Loucy (cell line): ENCODE measurements around the gene ACTA1.

Experiments used
- H2AFZ ChIP-seq: fragments of 200-600 bp; sonication (generic); 2 replicates; pipeline ENCODE4 v1.6.0; 2016; ENCODE audit warnings: antibody characterized with exemption, mild to moderate bottlenecking, low read length, moderate library complexity
- H3F3A ChIP-seq: fragments of 200-600 bp; 2 replicates; pipeline ENCODE4 v1.6.0; 2016; ENCODE audit warnings: antibody characterized with exemption, low read depth, mild to moderate bottlenecking
- H3K27me3 ChIP-seq: fragments of 200-600 bp; sonication (generic); 2 replicates; pipeline ENCODE4 v1.6.1; 2014; ENCODE audit warnings: low read length, mild to moderate bottlenecking; ENCODE audit not compliant: insufficient read depth, poor library complexity, severe bottlenecking
- H3K36me3 ChIP-seq: fragments of 200-600 bp; sonication (generic); 2 replicates; pipeline ENCODE4 v1.6.1; 2016; ENCODE audit warnings: low read length; ENCODE audit not compliant: insufficient read depth
- H3K4me1 ChIP-seq: fragments of 200-600 bp; sonication (generic); 2 replicates; pipeline ENCODE4 v1.5.1; 2014; ENCODE audit warnings: low read length, mild to moderate bottlenecking; ENCODE audit not compliant: insufficient read depth, poor library complexity, severe bottlenecking
- H3K4me2 ChIP-seq: fragments of 200-600 bp; sonication (generic); 2 replicates; pipeline ENCODE4 v1.6.0; 2014; ENCODE audit warnings: antibody characterized with exemption, low read length, low read depth, mild to moderate bottlenecking; ENCODE audit not compliant: poor library complexity, severe bottlenecking
- H3K4me3 ChIP-seq: fragments of 200-600 bp; sonication (generic); 2 replicates; pipeline ENCODE4 v1.5.1; 2014; ENCODE audit warnings: low read length, mild to moderate bottlenecking, mixed read lengths; ENCODE audit not compliant: poor library complexity, severe bottlenecking
- H3K79me2 ChIP-seq: fragments of 200-600 bp; sonication (generic); 2 replicates; pipeline ENCODE4 v1.6.1; 2014; ENCODE audit warnings: low read length; ENCODE audit not compliant: insufficient read depth
- H3K9ac ChIP-seq: fragments of 200-600 bp; sonication (generic); 2 replicates; pipeline ENCODE4 v1.6.0; 2014; ENCODE audit warnings: mild to moderate bottlenecking, low read depth, low read length, moderate library complexity; ENCODE audit not compliant: poor library complexity, severe bottlenecking
- H3K9me2 ChIP-seq: fragments of 200-600 bp; sonication (generic); replicated peaks from 2 replicates; pipeline ENCODE4 v1.6.1; 2016; ENCODE audit warnings: low read depth, low read length, mixed read lengths
- H3K9me3 ChIP-seq: fragments of 200-600 bp; sonication (generic); 2 replicates; pipeline ENCODE4 v1.6.1; 2014; ENCODE audit warnings: mild to moderate bottlenecking, antibody characterized with exemption, low read length, low read depth; ENCODE audit not compliant: insufficient read depth
- H4K20me1 ChIP-seq: fragments of 200-600 bp; sonication (generic); 2 replicates; pipeline ENCODE4 v1.6.0; 2014; ENCODE audit warnings: antibody characterized with exemption, low read length, mild to moderate bottlenecking; ENCODE audit not compliant: insufficient read depth, poor library complexity, severe bottlenecking
- CTCF ChIP-seq: fragments of 200-600 bp; sonication (generic); conservative IDR thresholded peaks from 2 replicates; pipeline ENCODE4 v1.5.1; 2014; ENCODE audit warnings: mild to moderate bottlenecking, antibody characterized with exemption, low read length
- EZH2phosphoT487 ChIP-seq: fragments of 200-600 bp; IDR thresholded peaks from 2 replicates; pipeline ENCODE4 v1.6.1; 2018; ENCODE audit warnings: antibody characterized with exemption, mild to moderate bottlenecking, moderate library complexity, borderline replicate concordance

The ACTA1 gene

DNA sequence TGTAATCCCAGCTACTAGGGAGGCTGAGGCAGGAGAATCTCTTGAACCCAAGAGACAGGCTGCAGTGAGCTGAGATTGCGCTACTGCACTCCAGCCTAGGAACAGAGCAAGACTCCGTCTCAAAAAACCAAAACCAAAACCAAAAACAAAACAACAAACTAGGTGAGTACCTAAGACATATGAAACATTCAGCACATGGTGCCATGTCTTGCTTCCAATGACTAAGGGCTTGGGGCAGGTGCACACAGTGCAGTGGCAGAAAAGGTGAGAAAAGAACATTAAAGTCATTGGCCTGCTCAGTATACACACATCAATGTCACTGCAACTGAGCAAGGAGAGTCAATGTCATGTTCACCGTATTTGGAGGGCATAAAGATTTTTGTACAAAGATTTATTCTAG lies 4.1 kb upstream of the ACTA1 start:
- no peaks in the 10 kb centered on the region for H3K4me1 ChIP-seq
- peaks cover 21% of the 10 kb centered on the region; the same call in 1 of the 2 replicates for H3K36me3 ChIP-seq
- H3K4me2 ChIP-seq: no peak overlapping the region
- H3F3A ChIP-seq: no peaks in the 10 kb centered on the region
- H3K9ac ChIP-seq: no peak overlapping the region
- H3K79me2 ChIP-seq: no peaks in the 10 kb centered on the region
- H4K20me1 ChIP-seq: no peaks in the 10 kb centered on the region
- TF ChIP-seq CTCF (no peak), EZH2phosphoT487 (no peak)
- no peaks in the 10 kb centered on the region for H3K9me3 ChIP-seq
- no peak overlapping the region for H2AFZ ChIP-seq
- no peak overlapping the region for H3K4me3 ChIP-seq
- no peaks in the 10 kb centered on the region for H3K9me2 ChIP-seq
- H3K27me3 ChIP-seq: no peaks in the 10 kb centered on the region

GRCh38 chr1:229437443-229437842 lies 3.5 kb upstream of the ACTA1 start:
- Histone ChIP-seq H3K27me3 (no peaks in the 10 kb centered on the region), H3K9me2 (no peaks in the 10 kb centered on the region), H4K20me1 (no peaks in the 10 kb centered on the region), H3K79me2 (no peaks in the 10 kb centered on the region), H3K4me3 (no peak overlapping the region), H3K9ac (no peak overlapping the region), H3K9me3 (no peaks in the 10 kb centered on the region), H3K4me2 (no peak overlapping the region), H3F3A (no peaks in the 10 kb centered on the region), H3K36me3 (peaks cover 21% of the 10 kb centered on the region; the same call in 1 of the 2 replicates), H3K4me1 (no peaks in the 10 kb centered on the region), H2AFZ (no peak overlapping the region)
- TF ChIP-seq EZH2phosphoT487: no peak
- TF ChIP-seq CTCF: no peak

DNA sequence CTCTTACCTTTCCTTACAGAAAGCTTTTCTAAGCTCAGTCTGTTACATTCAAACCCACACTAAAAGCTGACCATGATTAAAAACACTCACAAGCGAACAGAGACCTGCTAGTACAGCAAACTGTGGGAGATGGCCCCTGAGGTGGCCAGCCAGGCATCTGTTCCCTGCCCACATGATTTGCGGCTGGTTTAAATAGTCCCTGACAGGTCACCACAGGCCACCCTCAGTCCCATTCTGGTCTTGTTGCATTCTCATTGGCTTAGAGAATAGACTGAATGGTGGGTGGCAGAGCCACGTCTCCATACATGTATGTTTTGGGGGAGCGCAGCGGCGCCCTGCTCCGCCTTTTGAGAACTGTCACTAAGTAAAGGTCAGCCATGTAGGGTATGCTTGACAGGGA lies 2.3 kb upstream of the ACTA1 start:
- no peak overlapping the region for H3K4me3 ChIP-seq
- no peaks in the 10 kb centered on the region for H3K27me3 ChIP-seq
- TF ChIP-seq EZH2phosphoT487 (no peak), CTCF (no peak)
- H3K79me2 ChIP-seq: no peaks in the 10 kb centered on the region
- no peak overlapping the region for H3K4me2 ChIP-seq
- H3K4me1 ChIP-seq: no peaks in the 10 kb centered on the region
- H3K36me3 ChIP-seq: peaks cover 10% of the 10 kb centered on the region; the same call in 1 of the 2 replicates
- no peaks in the 10 kb centered on the region for H4K20me1 ChIP-seq
- no peak overlapping the region for H3K9ac ChIP-seq
- H2AFZ ChIP-seq: no peak overlapping the region
- H3F3A ChIP-seq: no peaks in the 10 kb centered on the region
- H3K9me2 ChIP-seq: no peaks in the 10 kb centered on the region
- H3K9me3 ChIP-seq: no peaks in the 10 kb centered on the region
